ENCODE measurements around the gene DLGAP1. TPM values are rescaled to one million over a fixed set of nuclear protein-coding genes. Genes with fewer than 3 reads are reported as not detected.

DLGAP1 gene
- total and polyA plus RNA-seq, 2 of the 8 experiments (the other 6 are each of a cell fraction or from before 2014, with no cell fraction given) = 11.8 to 16.9 TPM

DNA sequence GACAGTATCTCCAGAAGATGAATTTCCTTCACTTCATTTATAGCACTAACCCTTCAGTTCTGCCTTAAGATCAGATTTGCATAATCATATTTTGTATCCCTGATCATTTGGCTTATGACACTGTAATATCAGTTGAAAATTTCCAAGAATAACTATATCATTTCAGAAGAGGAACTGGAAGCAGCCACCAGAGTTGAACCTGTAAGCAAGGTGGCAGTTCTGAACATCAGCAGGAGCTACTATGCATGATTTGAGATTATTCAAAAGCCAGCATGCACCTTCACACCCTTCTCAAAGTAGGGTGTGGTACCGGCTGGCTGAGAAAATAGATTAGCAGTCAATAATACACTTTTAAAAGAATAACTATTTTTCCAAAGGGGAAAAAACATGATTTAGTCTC, 328.2 kb downstream of the DLGAP1 start:
- H3K23ac ChIP-seq (ENCODE audit: insufficient read length) = no peak overlapping the region
- DNase-seq (ENCODE audit: low read depth in 1 of 2, low spot score in 2 of 2) = no peak
- no peak overlapping the region for H3K18ac ChIP-seq (ENCODE audit: extremely low read depth, low read length)
- no peak overlapping the region; the same call in 1 of the 2 replicates for H2BK12ac ChIP-seq (ENCODE audit: low read depth, low read length)
- H2BK15ac ChIP-seq (ENCODE audit: low read length) = no peak overlapping the region
- ChIA-PET POLR2A (ENCODE audit: partially characterized antibody) (no interaction called here), CTCF (ENCODE audit: partially characterized antibody) (interaction anchor here (1.2 kb wide), 1 partner anchor 51 kb away, joined by 3 read pairs; no protein-coding TSS in a partner anchor)
- no peak overlapping the region for H3K9ac ChIP-seq (replicated peaks in 1 of 4; ENCODE audit: extremely low read depth in 1 of 4, low read depth in 3 of 4, low read length in 3 of 4)
- peaks cover 0 to 4% of the 10 kb centered on the region in 2 experiments; a peak in 1 of 4 replicates for H3K79me2 ChIP-seq (ENCODE audit: control insufficient read depth in 1 of 2, insufficient read depth in 2 of 2, low read length in 2 of 2)
- no peak overlapping the region for H3K4me2 ChIP-seq (ENCODE audit: insufficient read depth in 1 of 2, low read depth in 2 of 2, low read length in 2 of 2)
- peaks cover 10 to 30% (median 20%) of the 10 kb centered on the region in 4 experiments; a peak in 6 of 7 replicates for H3K4me1 ChIP-seq (replicated peaks in 1 of 4; ENCODE audit: control insufficient read depth in 3 of 4, insufficient read depth in 4 of 4, low read length in 3 of 4)
- no peak overlapping the region for H2BK20ac ChIP-seq (ENCODE audit: low read length)
- no peaks in the 10 kb centered on the region for H3K9me3 ChIP-seq (ENCODE audit: insufficient read depth in 2 of 2, low read depth in 1 of 2, low read length in 1 of 2)
- H3K14ac ChIP-seq (ENCODE audit: insufficient read length) = no peak overlapping the region
- H4K8ac ChIP-seq (ENCODE audit: extremely low read depth, insufficient read depth, low read length) = no peak overlapping the region
- no peak for FAIRE-seq
- 79% methylated on average over 1 of the region's 1 CpG; no CpG with 5 or more reads in 1 of the 2 experiments for WGBS, 2 experiments (ENCODE audit: extremely low coverage in 1 of 2, insufficient coverage in 1 of 2, insufficient read length in 1 of 2, insufficient replicate concordance in 2 of 2, low coverage in 1 of 2, low lambda C conversion rate in 2 of 2, missing lambda C conversion rate in 1 of 2)
- H2AK5ac ChIP-seq (ENCODE audit: low read depth, low read length) = no peak overlapping the region
- no peak overlapping the region for H2AFZ ChIP-seq (ENCODE audit: low read length)
- no peaks in the 10 kb centered on the region for H4K20me1 ChIP-seq (replicated peaks in 1 of 2; ENCODE audit: control insufficient read depth in 1 of 2, insufficient read depth in 2 of 2, low read length in 2 of 2)
- no peak overlapping the region for H3K4me3 ChIP-seq (ENCODE audit: extremely low read depth in 1 of 4, insufficient read depth in 2 of 4, low read depth in 3 of 4, low read length in 4 of 4)
- no peaks in the 10 kb centered on the region for H3K36me3 ChIP-seq (ENCODE audit: control insufficient read depth in 2 of 4, insufficient read depth in 4 of 4, low read length in 3 of 4)
- no peak overlapping the region for H3K4ac ChIP-seq (replicated peaks; ENCODE audit: insufficient read length, low read depth, low read length)
- H4K91ac ChIP-seq (replicated peaks; ENCODE audit: insufficient read length, low read length) = peak overlapping the region; percentile 58
- H2BK5ac ChIP-seq (ENCODE audit: low read depth, low read length) = no peak overlapping the region
- no peaks in the 10 kb centered on the region for H3K23me2 ChIP-seq (ENCODE audit: low read depth, low read length)
- H3K79me1 ChIP-seq (ENCODE audit: low read depth, low read length) = no peaks in the 10 kb centered on the region
- H3K27me3 ChIP-seq (replicated peaks in 1 of 4; ENCODE audit: control insufficient read depth in 3 of 4, extremely low read depth in 1 of 4, insufficient read depth in 3 of 4, low read length in 3 of 4) = no peaks in the 10 kb centered on the region
- H3K27ac ChIP-seq (ENCODE audit: low read depth, low read length) = no peak overlapping the region
- no peak overlapping the region for H3K56ac ChIP-seq (replicated peaks; ENCODE audit: insufficient read length, low read depth, low read length)
- H2BK120ac ChIP-seq (replicated peaks; ENCODE audit: low read depth, low read length) = no peak overlapping the region
- H4K5ac ChIP-seq (ENCODE audit: insufficient read length, low read depth, low read length) = no peak overlapping the region
- TF ChIP-seq RAD21 (IDR thresholded peaks at IDR 0.05 in 1 of 2, conservative IDR thresholded peaks at IDR 0.05 in 1 of 2; ENCODE audit: low read depth in 2 of 2, low read length in 2 of 2) (no peak), SP4 (IDR thresholded peaks at IDR 0.05; ENCODE audit: low read length) (no peak), CTBP2 (IDR thresholded peaks at IDR 0.05; ENCODE audit: borderline replicate concordance, insufficient read depth, insufficient read length, low read length) (no peak)
- TF ChIP-seq, protein P1, sequence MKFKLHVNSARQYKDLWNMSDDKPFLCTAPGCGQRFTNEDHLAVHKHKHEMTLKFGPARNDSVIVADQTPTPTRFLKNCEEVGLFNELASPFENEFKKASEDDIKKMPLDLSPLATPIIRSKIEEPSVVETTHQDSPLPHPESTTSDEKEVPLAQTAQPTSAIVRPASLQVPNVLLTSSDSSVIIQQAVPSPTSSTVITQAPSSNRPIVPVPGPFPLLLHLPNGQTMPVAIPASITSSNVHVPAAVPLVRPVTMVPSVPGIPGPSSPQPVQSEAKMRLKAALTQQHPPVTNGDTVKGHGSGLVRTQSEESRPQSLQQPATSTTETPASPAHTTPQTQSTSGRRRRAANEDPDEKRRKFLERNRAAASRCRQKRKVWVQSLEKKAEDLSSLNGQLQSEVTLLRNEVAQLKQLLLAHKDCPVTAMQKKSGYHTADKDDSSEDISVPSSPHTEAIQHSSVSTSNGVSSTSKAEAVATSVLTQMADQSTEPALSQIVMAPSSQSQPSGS (IDR thresholded peaks at IDR 0.05; ENCODE audit: low read length) = no peak
